ENCODE results near the gene NHLRC4.

DNA sequence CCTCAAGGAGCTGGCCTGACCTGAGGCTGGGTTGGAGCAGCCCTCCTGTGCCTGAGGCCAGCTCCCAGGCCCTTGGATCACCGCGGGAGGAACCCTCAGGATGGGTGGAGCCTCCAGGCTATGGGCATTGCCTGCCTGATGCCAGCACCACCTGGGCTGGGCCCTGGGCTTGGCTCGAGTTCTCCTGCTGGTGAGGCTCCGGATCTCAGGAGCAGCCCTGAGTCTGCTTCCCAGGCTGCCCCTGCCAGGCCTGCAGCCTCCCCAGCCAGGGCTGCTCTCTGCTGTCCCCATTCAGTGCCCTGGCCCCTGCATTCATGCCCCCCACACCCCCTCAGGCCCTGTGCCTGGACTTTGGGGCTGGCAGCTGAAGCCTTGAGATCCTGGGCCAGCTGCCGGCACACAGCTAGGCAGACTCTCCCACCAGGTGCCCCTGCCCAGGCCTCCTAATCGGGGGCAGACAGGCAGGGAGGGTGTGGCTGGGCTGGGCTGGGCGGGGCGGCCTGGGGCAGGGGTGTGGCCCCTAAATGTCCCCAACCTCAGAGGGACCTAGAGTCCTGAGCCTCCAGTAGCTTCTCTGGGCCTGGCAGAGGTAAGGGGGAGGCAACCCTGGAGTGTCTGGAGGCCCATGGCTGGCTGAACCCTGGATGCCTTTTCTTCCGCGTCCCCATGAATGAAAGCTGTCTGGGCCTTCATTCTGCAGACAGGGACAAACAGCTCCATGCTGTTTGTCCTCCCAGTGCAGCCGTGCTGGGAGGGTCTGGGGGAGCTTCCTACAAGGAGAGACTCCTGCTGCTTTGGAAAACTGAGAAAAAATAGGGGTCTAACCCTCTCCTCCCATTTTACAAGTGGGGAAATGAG lies 1.8 kb downstream of the NHLRC4 start:
- no peak for TF ChIP-seq CTCF (IDR thresholded peaks at IDR 0.05)
- TF ChIP-seq ZFX (IDR thresholded peaks at IDR 0.05; ENCODE audit: borderline replicate concordance): no peak

All from 22Rv1 (cell line).